Measurements from ENCODE around the gene KCND2. TPM values are rescaled to one million over a fixed set of nuclear protein-coding genes. Genes with fewer than 3 reads are reported as not detected.
"Not testable (repeated sequence)": the region's sequence is repeated elsewhere in the genome, so short reads cannot be mapped to it uniquely, and the experiment has no call there.

KCND2 gene
- total RNA-seq, 1 experiment from 2014 or later: not detected

GRCh38 chr7:120695848-120696247 lies 422.9 kb downstream of the KCND2 start:
- no peak for TF ChIP-seq TCF7L2 (IDR thresholded peaks at IDR 0.05; ENCODE audit: low read depth, low read length)
- TF ChIP-seq REST (IDR thresholded peaks at IDR 0.05; ENCODE audit: insufficient read depth in 1 of 2, low read depth in 2 of 2, low read length in 1 of 2): no peak
- TF ChIP-seq SIN3A (IDR thresholded peaks at IDR 0.05; ENCODE audit: borderline replicate concordance, insufficient read depth, low read depth, low read length): no peak
- no peak for TF ChIP-seq CTCF (IDR thresholded peaks at IDR 0.05)
- no peak for TF ChIP-seq POLR2AphosphoS5 (IDR thresholded peaks at IDR 0.05; ENCODE audit: low read depth, low read length)
- ChIA-PET CTCF (no interaction called here), POLR2A (no interaction called here)
- H3K36me3 ChIP-seq (ENCODE audit: control insufficient read depth, insufficient read depth, low read length): no peaks in the 10 kb centered on the region
- intact Hi-C loops (cut with micrococcal nuclease; ENCODE audit: unreplicated experiment): no loop called here
- no peak for ATAC-seq
- in situ Hi-C loops (cut with HindIII; ENCODE audit: low pct_unique_long_range_greater_than_20kb, low sequenced_read_pairs): no loop called here
- no peak overlapping the region for H3K4me3 ChIP-seq (ENCODE audit: low read depth in 2 of 2, low read length in 2 of 2)
- no peaks in the 10 kb centered on the region for H3K9me3 ChIP-seq (ENCODE audit: control insufficient read depth, insufficient read depth, low read depth, low read length)
- no peak overlapping the region for H3K27ac ChIP-seq (ENCODE audit: low read length)
- BruUV-seq (replicated peaks): no TSS peak
- no peak for DNase-seq (ENCODE audit: low read depth, low spot score)
- H3K27me3 ChIP-seq (ENCODE audit: control insufficient read depth, insufficient read depth, low read length): no peaks in the 10 kb centered on the region
- H3K4me1 ChIP-seq (ENCODE audit: control insufficient read depth, insufficient read depth, low read length): no peaks in the 10 kb centered on the region

GRCh38 chr7:120700796-120701195 lies 427.8 kb downstream of the KCND2 start:
- intact Hi-C loops (cut with micrococcal nuclease; ENCODE audit: unreplicated experiment) (no loop called here), in situ Hi-C loops (cut with HindIII; ENCODE audit: low pct_unique_long_range_greater_than_20kb, low sequenced_read_pairs) (no loop called here)
- ChIA-PET POLR2A (no interaction called here), CTCF (interaction anchor here (0.6 kb wide), 1 partner anchor 288 kb away, joined by 7 read pairs; the partner anchor contains the start of gene CPED1)
- Histone ChIP-seq H3K36me3 (ENCODE audit: control insufficient read depth, insufficient read depth, low read length) (no peaks in the 10 kb centered on the region), H3K9me3 (ENCODE audit: control insufficient read depth, insufficient read depth, low read depth, low read length) (no peaks in the 10 kb centered on the region), H3K4me3 (ENCODE audit: low read depth in 2 of 2, low read length in 2 of 2) (no peak overlapping the region), H3K27ac (ENCODE audit: low read length) (no peak overlapping the region), H3K27me3 (ENCODE audit: control insufficient read depth, insufficient read depth, low read length) (no peaks in the 10 kb centered on the region), H3K4me1 (ENCODE audit: control insufficient read depth, insufficient read depth, low read length) (no peaks in the 10 kb centered on the region)
- DNase-seq (ENCODE audit: low read depth, low spot score) (no peak), ATAC-seq (no peak)
- TF ChIP-seq TCF7L2 (IDR thresholded peaks at IDR 0.05; ENCODE audit: low read depth, low read length): no peak
- no peak for TF ChIP-seq REST (IDR thresholded peaks at IDR 0.05; ENCODE audit: insufficient read depth in 1 of 2, low read depth in 2 of 2, low read length in 1 of 2)
- no TSS peak for BruUV-seq (replicated peaks)

GRCh38 chr7:120702408-120702807 lies 429.4 kb downstream of the KCND2 start:
- BruUV-seq (replicated peaks); intact Hi-C loops (cut with micrococcal nuclease; ENCODE audit: unreplicated experiment); H3K4me1 ChIP-seq (ENCODE audit: control insufficient read depth, insufficient read depth, low read length); POLR2A ChIA-PET; H3K27ac ChIP-seq (ENCODE audit: low read length); H3K27me3 ChIP-seq (ENCODE audit: control insufficient read depth, insufficient read depth, low read length); DNase-seq (ENCODE audit: low read depth, low spot score); H3K36me3 ChIP-seq (ENCODE audit: control insufficient read depth, insufficient read depth, low read length); ATAC-seq; in situ Hi-C loops (cut with HindIII; ENCODE audit: low pct_unique_long_range_greater_than_20kb, low sequenced_read_pairs); CTCF ChIA-PET; H3K9me3 ChIP-seq (ENCODE audit: control insufficient read depth, insufficient read depth, low read depth, low read length); H3K4me3 ChIP-seq (ENCODE audit: low read depth in 2 of 2, low read length in 2 of 2): not testable (repeated sequence)

All from Panc1 (cell line).